Naive thymus-derived CD4-positive, alpha-beta T cell (primary cell): ENCODE data around the gene BCL2L13. TPM values are rescaled to one million over a fixed set of nuclear protein-coding genes. Genes with fewer than 3 reads are reported as not detected.

Experiments used
- ATAC-seq: fragments of 150-1000 bp; cut with Tn5 transposase; 2 replicates; pipeline ENCODE4 v1.10.0; 2021; ENCODE audit warnings: mild to moderate bottlenecking, moderate library complexity
- CTCF ChIA-PET: fragments of 350-600 bp; sonication (Branson Sonifier 250); formaldehyde crosslinking; loops from one replicate; lab custom pipeline; 2021; ENCODE audit warnings: antibody characterized with exemption; lab: Charles Lee
- POLR2A ChIA-PET: fragments of 350-600 bp; sonication (Branson Sonifier 250); formaldehyde crosslinking; loops from one replicate; lab custom pipeline; 2021; ENCODE audit warnings: antibody characterized with exemption, inconsistent platforms; lab: Charles Lee
- DNase-seq, 9 donors: peaks; one replicate each; pipeline versions ENCODE4 v3.0.0 to v3.0.0-alpha.2; 2020 to 2022; ENCODE audit warnings: mixed read lengths in 1 of 9
- H3K27ac ChIP-seq: one replicate; pipeline ENCODE4 v1.7.0; 2013; ENCODE audit warnings: mild to moderate bottlenecking, low read depth, low read length, moderate library complexity
- H3K27me3 ChIP-seq, 2 donors: one replicate each; pipeline ENCODE4 v1.7.0; 2013; ENCODE audit warnings: low read length in 2 of 2, mild to moderate bottlenecking in 2 of 2, moderate library complexity in 2 of 2; ENCODE audit not compliant: control insufficient read depth in 2 of 2, insufficient read depth in 2 of 2
- H3K36me3 ChIP-seq, 3 experiments: 1 replicate in 2 of 3; 2 replicates in 1 of 3; pipeline ENCODE4 v1.7.0; 2013; ENCODE audit warnings: low read length in 3 of 3, mild to moderate bottlenecking in 3 of 3, moderate library complexity in 1 of 3; ENCODE audit not compliant: insufficient read depth in 3 of 3, control insufficient read depth in 2 of 3
- H3K4me1 ChIP-seq, 2 donors: one replicate each; pipeline ENCODE4 v1.7.0; 2013; ENCODE audit warnings: low read length in 2 of 2, mild to moderate bottlenecking in 2 of 2, moderate library complexity in 1 of 2; ENCODE audit not compliant: control insufficient read depth in 2 of 2, insufficient read depth in 2 of 2
- H3K4me3 ChIP-seq: 2 replicates; pipeline ENCODE4 v1.7.0; 2013; ENCODE audit warnings: mild to moderate bottlenecking, low read length
- H3K9me3 ChIP-seq, 3 experiments: 1 replicate in 2 of 3; 2 replicates in 1 of 3; pipeline ENCODE4 v1.7.0; 2013; ENCODE audit warnings: low read length in 3 of 3; ENCODE audit not compliant: control insufficient read depth in 2 of 3
- H3K27ac Mint-ChIP-seq, 9 donors: one replicate each; pipeline ENCODE4 v1.8.0; 2020 to 2022; ENCODE audit warnings: mixed read lengths in 9 of 9, mild to moderate bottlenecking in 8 of 9, moderate library complexity in 5 of 9, inconsistent platforms in 2 of 9
- H3K27me3 Mint-ChIP-seq, 5 donors: one replicate each; pipeline ENCODE4 v1.8.0; 2021 to 2022; ENCODE audit warnings: mixed read lengths in 5 of 5, mild to moderate bottlenecking in 1 of 5
- H3K36me3 Mint-ChIP-seq, 5 donors: one replicate each; pipeline ENCODE4 v1.8.0; 2020 to 2022; ENCODE audit warnings: mixed read lengths in 5 of 5, mild to moderate bottlenecking in 3 of 5, inconsistent platforms in 1 of 5
- H3K4me1 Mint-ChIP-seq, 7 donors: one replicate each; pipeline ENCODE4 v1.8.0; 2020 to 2022; ENCODE audit warnings: mixed read lengths in 7 of 7, mild to moderate bottlenecking in 3 of 7, inconsistent platforms in 1 of 7
- H3K4me3 Mint-ChIP-seq, 10 donors: one replicate each; pipeline ENCODE4 v1.8.0; 2020 to 2022; ENCODE audit warnings: mild to moderate bottlenecking in 10 of 10, mixed read lengths in 10 of 10, moderate library complexity in 6 of 10, inconsistent platforms in 2 of 10
- H3K9me3 Mint-ChIP-seq, 11 donors: one replicate each; pipeline ENCODE4 v1.8.0; 2020 to 2022; ENCODE audit warnings: mixed read lengths in 11 of 11, mild to moderate bottlenecking in 4 of 11, inconsistent platforms in 1 of 11, moderate library complexity in 1 of 11
- intact Hi-C, 2 donors: fragments of 100-400 bp; cut with micrococcal nuclease; formaldehyde crosslinking; loops; one replicate each; pipeline ENCODE4 v1.15.1; 2023
- polyA plus RNA-seq, 2 donors: library from polyadenylated mRNA; unstranded; fragments of 300-500 nt; fragmentation: Illumina TruSeq; gene quantifications; one replicate each; pipeline ENCODE4 v1.2.3, GENCODE V29; 2021
- total RNA-seq, 6 experiments: library from RNA in 5 of 6; stranded (reverse) in 5 of 6; gene quantifications; 1 replicate in 5 of 6; 2 replicates in 1 of 6; pipeline ENCODE4 v1.2.3 and lab custom pipeline; 2021 to 2026

The BCL2L13 gene
- total and polyA plus RNA-seq, 7 experiments from 2014 or later = 21.9 to 48.0 (median 33.0) TPM

- ChIA-PET CTCF (no interaction called here), POLR2A (no interaction called here)
- no peak overlapping the region for H3K27ac Mint-ChIP-seq
- no peak overlapping the region for H3K4me3 Mint-ChIP-seq
- H3K4me1 Mint-ChIP-seq = peaks cover 3 to 17% (median 6%) of the 10 kb centered on the region in 7 donors
- Histone ChIP-seq H3K4me3 (no peak overlapping the region), H3K36me3 (peaks cover 0 to 24% (median 0%) of the 10 kb centered on the region in 3 experiments), H3K27ac (no peak overlapping the region), H3K9me3 (no peaks in the 10 kb centered on the region), H3K4me1 (no peaks in the 10 kb centered on the region), H3K27me3 (no peaks in the 10 kb centered on the region)
- peaks cover 0 to 12% (median 0%) of the 10 kb centered on the region in 5 donors for H3K36me3 Mint-ChIP-seq
- DNase-seq (no peak), ATAC-seq (no peak)
- intact Hi-C loops = no loop called here
- no peaks in the 10 kb centered on the region for H3K9me3 Mint-ChIP-seq
- no peaks in the 10 kb centered on the region for H3K27me3 Mint-ChIP-seq
Observed at GRCh38 chr22:17748555-17749353, 110.2 kb downstream of the BCL2L13 start.

DNA sequence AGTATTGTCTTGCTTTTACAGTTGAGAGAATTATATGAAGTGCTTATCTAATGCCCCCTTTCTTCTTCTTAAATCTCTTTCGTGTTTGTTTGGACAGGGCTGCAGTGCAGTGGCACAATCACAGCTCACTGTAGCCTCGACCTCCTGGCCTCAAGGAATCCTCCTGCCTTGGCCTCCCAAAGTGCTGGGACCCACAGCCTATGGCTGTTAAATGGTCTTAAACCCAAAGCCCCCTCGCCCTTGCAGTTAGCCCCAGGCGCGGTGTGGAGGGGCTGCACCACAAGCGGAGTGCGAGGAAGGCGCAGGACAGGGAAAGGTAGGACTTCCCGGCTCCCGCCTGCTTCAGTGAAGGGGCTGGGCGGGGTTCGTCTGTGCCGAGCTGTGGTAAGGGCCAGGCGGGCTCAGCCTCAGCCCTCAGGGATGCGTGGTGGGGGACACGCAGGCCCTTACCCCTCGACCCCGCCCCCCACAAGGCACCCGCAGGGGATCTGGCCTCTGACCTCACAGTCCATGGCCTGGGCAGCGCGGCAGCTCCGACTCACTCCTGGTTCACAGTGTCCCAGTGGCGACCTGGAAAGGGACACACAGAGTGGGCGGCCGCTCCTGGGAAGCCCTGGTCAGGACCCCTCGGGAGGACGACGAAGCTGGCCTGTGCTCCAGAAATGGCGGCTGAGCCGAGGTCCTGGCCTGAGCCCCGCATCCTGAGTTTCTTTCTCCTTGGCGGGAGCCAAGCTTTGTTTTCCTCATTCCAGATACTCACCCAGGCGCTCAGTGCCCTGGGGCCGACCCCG is 111.2 kb downstream of the BCL2L13 start:
- Mint-ChIP-seq H3K27ac (peak overlapping the region in 1 of 9 donors; percentile 12), H3K27me3 (no peaks in the 10 kb centered on the region), H3K4me3 (no peak overlapping the region), H3K9me3 (no peaks in the 10 kb centered on the region), H3K4me1 (peaks cover under 1 to 18% (median 7%) of the 10 kb centered on the region in 7 donors), H3K36me3 (peaks cover 0 to 8% (median 3%) of the 10 kb centered on the region in 5 donors)
- H3K27me3 ChIP-seq = no peaks in the 10 kb centered on the region
- intact Hi-C loops = no loop called here
- H3K4me3 ChIP-seq = no peak overlapping the region
- POLR2A ChIA-PET = no interaction called here
- H3K27ac ChIP-seq = no peak overlapping the region
- CTCF ChIA-PET = interaction anchor here (0.9 kb wide), 1 partner anchor 35 kb away, joined by 3 read pairs; no protein-coding TSS in a partner anchor
- H3K4me1 ChIP-seq = no peaks in the 10 kb centered on the region
- DNase-seq (no peak), ATAC-seq (no peak)
- peaks cover 0 to 17% (median 0%) of the 10 kb centered on the region in 3 experiments for H3K36me3 ChIP-seq
- H3K9me3 ChIP-seq = no peaks in the 10 kb centered on the region

GRCh38 chr22:17751596-17751995 is 113.0 kb downstream of the BCL2L13 start:
- ChIA-PET POLR2A (no interaction called here), CTCF (interaction anchor here (0.6 to 4.2 kb wide), 3 partner anchors 21 to 1390 kb away, joined by 3 to 41 read pairs (median 4); no protein-coding TSS in a partner anchor)
- Mint-ChIP-seq H3K9me3 (no peaks in the 10 kb centered on the region), H3K27ac (peak overlapping the region in 1 of 9 donors; percentile 26), H3K4me1 (peaks cover 0 to 18% (median 6%) of the 10 kb centered on the region in 7 donors), H3K36me3 (peaks cover 0 to 8% (median 3%) of the 10 kb centered on the region in 5 donors), H3K4me3 (no peak overlapping the region), H3K27me3 (no peaks in the 10 kb centered on the region)
- H3K4me1 ChIP-seq = no peaks in the 10 kb centered on the region
- H3K36me3 ChIP-seq = peaks cover 0 to 17% (median 0%) of the 10 kb centered on the region in 3 experiments
- DNase-seq (no peak), ATAC-seq (no peak)
- H3K27ac ChIP-seq = no peak overlapping the region
- H3K9me3 ChIP-seq = no peaks in the 10 kb centered on the region
- no peaks in the 10 kb centered on the region for H3K27me3 ChIP-seq
- intact Hi-C loops = no loop called here
- no peak overlapping the region for H3K4me3 ChIP-seq

DNA sequence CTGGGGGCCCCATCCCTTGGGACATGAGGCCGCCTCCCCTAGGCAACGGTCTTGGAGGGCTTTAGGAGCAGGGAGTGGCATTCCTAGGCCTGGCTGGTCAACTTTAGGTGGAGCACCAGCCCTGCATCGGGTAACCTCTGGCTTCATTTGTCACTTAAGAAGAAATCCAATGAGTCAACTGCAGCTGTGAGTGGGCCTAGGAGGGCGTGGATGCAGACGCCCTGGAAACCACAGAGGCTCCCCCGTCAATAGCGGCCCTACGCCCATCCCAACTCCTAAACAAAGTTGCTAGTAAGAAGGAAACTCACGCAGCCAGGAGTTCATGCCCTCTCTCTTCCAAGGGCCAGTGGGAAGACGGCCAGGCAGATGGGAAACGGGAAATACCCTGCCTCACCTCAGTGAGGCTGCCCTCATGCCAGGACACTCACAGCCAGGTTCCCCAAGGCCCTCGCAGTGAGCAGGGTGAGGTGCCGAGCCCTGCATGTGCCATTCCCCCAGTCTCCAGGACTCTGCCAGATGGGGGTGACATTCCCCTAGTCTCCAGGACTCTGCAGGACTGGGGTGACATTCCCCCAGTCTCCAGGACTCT is 114.9 kb downstream of the BCL2L13 start:
- H3K4me3 ChIP-seq = no peak overlapping the region
- H3K4me1 Mint-ChIP-seq = peaks cover 0 to 23% (median 6%) of the 10 kb centered on the region in 7 donors
- DNase-seq = no peak
- no peaks in the 10 kb centered on the region for H3K27me3 ChIP-seq
- H3K27ac Mint-ChIP-seq = peak overlapping the region in 1 of 9 donors; percentile 26
- H3K9me3 Mint-ChIP-seq = no peaks in the 10 kb centered on the region
- H3K4me1 ChIP-seq = no peaks in the 10 kb centered on the region
- intact Hi-C loops = no loop called here
- ChIA-PET CTCF (interaction anchor here (4.2 kb wide), 1 partner anchor 31 kb away, joined by 41 read pairs; no protein-coding TSS in a partner anchor), POLR2A (no interaction called here)
- no peak for ATAC-seq
- no peaks in the 10 kb centered on the region for H3K27me3 Mint-ChIP-seq
- H3K36me3 Mint-ChIP-seq = peaks cover 0 to 4% (median 3%) of the 10 kb centered on the region in 5 donors
- no peak overlapping the region for H3K27ac ChIP-seq
- no peak overlapping the region for H3K4me3 Mint-ChIP-seq
- H3K9me3 ChIP-seq = no peaks in the 10 kb centered on the region
- H3K36me3 ChIP-seq = peaks cover 0 to 16% (median 0%) of the 10 kb centered on the region in 3 experiments

- intact Hi-C loops = loop anchor here (1.0 to 2.0 kb wide), 3 partner anchors 31 to 322 kb away; no protein-coding TSS in a partner anchor
Observed at GRCh38 chr22:17754233-17754925, 115.8 kb downstream of the BCL2L13 start.

More at GRCh38 chr22:17754233-17754925, 115.8 kb downstream of the BCL2L13 start:
- H3K4me3 Mint-ChIP-seq = no peak overlapping the region
- Histone ChIP-seq H3K27ac (no peak overlapping the region), H3K4me1 (no peaks in the 10 kb centered on the region), H3K4me3 (no peak overlapping the region), H3K9me3 (no peaks in the 10 kb centered on the region), H3K36me3 (peaks cover 0 to 13% (median 0%) of the 10 kb centered on the region in 3 experiments), H3K27me3 (no peaks in the 10 kb centered on the region)
- peaks cover 0 to 23% (median 7%) of the 10 kb centered on the region in 7 donors for H3K4me1 Mint-ChIP-seq
- H3K27ac Mint-ChIP-seq = peak overlapping the region in 3 of 9 donors; percentile 38 to 43 (median 40)
- DNase-seq (peak in 4 of 9 donors; percentile 24 to 45 (median 30)), ATAC-seq (peak; percentile 54)
- no peaks in the 10 kb centered on the region for H3K27me3 Mint-ChIP-seq
- ChIA-PET POLR2A (interaction anchor here (1.6 kb wide), 1 partner anchor 25 kb away, joined by 3 read pairs; no protein-coding TSS in a partner anchor), CTCF (interaction anchor here (1.2 to 4.2 kb wide), 3 partner anchors 15 to 30 kb away, joined by 3 to 41 read pairs (median 9); no protein-coding TSS in a partner anchor)
- H3K9me3 Mint-ChIP-seq = no peaks in the 10 kb centered on the region
- H3K36me3 Mint-ChIP-seq = peaks cover 0 to 4% (median 3%) of the 10 kb centered on the region in 5 donors
